ENCODE measurements around the gene IFITM1.
"Not testable (repeated sequence)": the region's sequence is repeated elsewhere in the genome, so short reads cannot be mapped to it uniquely, and the experiment has no call there.

Gene IFITM1

DNA sequence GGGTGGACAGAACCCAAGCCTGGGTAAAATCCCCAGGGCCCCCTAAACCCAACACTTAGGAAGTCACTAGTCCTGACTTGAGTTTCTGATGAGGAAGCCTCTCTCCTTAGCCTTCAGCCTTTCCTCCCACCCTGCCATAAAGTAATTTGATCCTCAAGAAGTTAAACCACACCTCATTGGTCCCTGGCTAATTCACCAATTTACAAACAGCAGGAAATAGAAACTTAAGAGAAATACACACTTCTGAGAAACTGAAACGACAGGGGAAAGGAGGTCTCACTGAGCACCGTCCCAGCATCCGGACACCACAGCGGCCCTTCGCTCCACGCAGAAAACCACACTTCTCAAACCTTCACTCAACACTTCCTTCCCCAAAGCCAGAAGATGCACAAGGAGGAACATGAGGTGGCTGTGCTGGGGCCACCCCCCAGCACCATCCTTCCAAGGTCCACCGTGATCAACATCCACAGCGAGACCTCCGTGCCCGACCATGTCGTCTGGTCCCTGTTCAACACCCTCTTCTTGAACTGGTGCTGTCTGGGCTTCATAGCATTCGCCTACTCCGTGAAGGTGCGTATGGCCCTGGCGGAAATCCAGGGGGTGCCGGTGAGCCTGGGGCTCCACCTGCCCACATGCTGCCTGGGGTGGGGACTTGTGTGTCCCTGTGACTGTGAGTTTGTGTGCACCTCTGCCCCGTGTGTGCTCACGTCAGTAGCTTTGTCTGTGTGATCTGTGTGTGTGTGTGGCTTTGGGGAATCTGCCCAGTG, at the start of gene IFITM1:
Gene IFITM1 (plus strand): TSS at position 254 of the 767 bp plus-strand sequence. CDS start 131 bp downstream, at position 385.
- no peak for DNase-seq (ENCODE audit: low read depth)

DNA sequence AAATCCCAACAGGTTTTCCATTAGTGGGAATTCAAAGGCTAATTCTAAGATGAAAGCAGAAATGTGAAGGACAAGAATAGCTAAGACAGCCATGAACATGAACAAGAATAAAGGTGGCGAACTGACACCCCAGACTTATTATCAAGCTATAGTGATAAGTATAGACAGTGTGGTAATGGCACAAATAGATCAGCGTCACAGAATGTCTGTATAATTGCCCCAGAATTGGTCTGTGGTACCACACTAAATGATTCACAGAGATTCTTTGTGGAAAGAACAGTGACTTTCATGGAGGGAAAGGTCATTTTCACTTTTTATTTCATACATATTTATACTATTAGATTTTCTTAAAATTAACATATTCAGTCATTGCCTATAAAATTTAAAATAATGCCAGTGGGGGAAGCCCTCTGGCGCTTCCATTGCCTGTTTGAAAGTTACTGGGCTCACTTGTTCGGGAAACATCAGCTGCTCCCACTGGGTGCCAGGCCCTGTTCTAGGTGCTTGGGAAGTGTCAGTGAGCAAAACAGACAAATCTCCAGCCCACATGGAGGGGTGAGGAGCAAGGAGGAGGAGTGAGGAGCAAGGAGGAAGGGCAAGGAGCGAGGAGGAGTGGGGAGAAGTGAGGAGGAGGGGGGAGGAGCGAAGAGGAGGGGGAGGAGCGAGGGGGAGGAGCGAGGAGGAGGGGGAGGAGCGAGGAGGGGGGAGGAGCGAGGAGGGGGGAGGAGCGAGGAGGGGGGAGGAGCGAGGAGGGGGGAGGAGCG, 47.0 kb upstream of the IFITM1 start:
- no peak for DNase-seq (ENCODE audit: low read depth)

DNA sequence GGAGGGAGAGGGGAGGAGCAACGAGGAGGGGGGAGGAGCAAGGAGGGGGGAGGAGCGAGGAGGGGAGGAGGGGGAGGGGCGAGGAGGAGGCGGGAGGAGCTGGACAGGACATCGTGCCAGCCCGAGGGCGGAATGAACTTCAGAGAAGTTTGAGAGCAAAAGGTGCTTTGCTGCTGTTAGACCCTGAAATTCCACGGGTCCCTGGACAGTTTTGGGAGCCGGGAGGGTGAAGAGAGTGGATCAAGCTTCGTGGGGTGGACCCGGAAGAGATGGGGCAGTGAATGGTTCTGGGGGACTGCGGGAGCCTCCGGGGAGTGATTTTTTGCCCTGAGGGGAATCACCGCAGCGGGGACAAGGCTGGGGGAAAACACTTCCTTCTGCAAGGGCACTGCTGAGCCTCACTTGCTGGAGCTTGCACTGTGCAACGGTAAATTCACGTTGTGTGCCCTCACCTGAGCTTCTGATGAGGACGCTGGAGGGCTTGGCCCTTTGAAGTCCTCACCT, 46.3 kb upstream of the IFITM1 start:
- DNase-seq (ENCODE audit: low read depth) = no peak

DNA sequence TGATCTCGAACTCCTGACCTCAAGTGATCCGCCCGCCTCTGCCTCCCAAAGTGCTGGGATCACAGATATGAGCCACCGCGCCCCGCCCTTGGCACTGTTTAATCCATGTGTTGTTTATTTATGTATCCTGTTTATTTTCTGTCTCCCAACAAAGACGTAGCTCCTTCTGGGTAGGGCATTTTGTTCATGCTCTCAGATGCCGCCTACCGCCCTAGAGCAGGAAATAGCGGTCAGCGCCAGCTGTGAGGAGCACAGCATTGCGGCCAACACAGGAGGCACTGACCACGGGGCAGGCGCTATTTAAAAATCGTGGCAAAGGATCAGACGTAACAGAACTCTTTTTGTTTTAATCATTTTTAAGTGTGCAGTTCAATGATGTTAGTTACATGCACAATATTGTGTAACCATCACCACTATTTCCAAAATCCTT, 45.1 kb upstream of the IFITM1 start:
- DNase-seq (ENCODE audit: low read depth) = not testable (repeated sequence)

DNA sequence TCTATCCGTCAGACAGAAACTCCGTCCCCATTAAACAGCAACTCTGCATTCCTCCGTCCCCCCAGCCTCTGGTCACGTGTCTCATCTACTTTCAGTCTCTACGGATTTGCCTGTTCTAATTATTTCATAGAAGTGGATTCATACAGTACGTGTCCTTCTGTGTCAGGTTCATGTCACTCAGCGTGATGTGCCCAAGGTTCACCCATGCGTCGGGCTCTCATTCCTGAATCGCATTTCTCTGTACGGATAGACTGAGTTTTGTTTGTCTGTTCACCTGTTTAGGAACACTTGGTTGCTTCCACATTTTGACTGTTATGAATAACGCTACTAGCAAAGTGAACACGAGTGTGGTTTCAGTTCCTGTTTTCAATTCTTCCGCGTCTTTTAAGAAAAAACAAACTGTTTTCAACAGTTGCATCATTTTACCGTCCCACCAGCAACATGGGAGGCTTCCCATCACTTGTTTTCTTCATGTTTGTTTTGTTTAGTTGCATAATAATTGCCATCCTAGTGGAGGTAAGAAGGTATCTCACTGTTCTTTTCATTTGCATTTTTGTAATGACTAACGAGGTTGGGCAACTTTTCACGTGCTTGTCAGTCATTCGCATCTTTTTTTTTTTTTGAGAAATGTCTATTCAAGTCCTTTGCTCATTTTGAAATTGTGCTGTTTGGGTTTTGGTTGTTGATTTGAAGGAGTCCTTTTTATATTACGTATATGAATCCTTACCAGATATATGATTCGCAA, 44.5 kb upstream of the IFITM1 start:
- no peak for DNase-seq (ENCODE audit: low read depth)

DNA sequence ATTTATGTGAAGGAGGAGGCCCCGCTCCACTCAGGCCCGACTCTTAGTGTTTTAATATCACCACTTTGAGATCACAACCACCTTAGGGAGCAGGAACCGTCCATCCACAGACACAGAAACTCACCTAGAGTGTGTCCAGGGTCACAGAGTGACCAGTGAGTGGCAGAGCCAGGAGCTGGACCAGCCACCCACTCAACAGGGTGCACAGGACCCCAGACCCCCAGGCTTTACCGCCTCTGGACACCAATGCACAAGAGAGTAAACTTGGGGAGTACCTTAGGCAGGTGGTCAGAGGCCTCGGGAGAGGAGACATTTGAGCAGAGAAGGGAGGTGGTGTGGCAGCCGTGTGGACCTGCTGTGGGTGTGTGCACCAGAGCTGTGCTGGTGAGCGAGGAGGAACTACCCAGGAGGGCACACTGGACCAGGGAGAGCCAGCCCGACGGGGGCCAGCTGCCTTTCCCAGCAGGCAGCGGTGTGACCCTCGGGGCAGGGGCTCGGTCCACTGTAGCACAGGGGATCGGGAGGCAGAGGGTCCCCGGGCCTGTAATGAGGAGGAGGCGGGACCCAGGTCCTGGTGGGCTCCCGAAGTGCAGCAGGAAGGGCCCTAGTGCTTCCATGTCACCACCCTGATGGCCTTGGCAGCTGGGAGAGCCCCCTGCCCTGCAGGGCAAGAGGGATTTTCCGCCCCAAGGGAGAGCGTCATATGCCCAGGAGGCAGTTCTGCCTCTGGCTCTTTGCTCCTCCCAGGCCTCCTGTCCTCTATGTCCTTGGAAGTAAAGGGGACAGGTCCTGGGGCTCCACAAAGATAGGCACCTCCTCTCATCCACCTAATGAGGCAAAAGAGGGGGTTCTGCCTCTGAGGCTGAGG, 43.2 kb upstream of the IFITM1 start:
- DNase-seq (ENCODE audit: low read depth) = no peak

DNA sequence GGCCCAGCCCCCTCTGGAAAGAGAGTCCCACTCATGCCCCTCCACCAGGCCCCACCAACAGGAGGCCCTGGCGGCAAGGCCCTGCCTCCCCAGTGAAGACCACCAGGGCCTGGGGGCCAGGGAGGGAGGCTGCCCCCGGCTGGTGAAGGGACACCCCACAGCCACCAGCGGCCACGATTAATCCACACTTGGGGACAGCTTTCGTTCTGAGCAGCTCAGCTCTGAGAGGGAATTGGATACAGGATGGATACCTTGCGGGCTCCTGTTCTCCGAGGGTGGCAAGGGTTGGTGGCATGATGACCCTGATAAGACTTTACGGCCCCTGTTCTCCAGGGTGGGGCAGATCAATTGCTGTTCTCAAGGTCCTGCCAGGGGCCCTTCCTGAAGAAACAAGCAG, 42.5 kb upstream of the IFITM1 start:
- DNase-seq (ENCODE audit: low read depth) = no peak

DNA sequence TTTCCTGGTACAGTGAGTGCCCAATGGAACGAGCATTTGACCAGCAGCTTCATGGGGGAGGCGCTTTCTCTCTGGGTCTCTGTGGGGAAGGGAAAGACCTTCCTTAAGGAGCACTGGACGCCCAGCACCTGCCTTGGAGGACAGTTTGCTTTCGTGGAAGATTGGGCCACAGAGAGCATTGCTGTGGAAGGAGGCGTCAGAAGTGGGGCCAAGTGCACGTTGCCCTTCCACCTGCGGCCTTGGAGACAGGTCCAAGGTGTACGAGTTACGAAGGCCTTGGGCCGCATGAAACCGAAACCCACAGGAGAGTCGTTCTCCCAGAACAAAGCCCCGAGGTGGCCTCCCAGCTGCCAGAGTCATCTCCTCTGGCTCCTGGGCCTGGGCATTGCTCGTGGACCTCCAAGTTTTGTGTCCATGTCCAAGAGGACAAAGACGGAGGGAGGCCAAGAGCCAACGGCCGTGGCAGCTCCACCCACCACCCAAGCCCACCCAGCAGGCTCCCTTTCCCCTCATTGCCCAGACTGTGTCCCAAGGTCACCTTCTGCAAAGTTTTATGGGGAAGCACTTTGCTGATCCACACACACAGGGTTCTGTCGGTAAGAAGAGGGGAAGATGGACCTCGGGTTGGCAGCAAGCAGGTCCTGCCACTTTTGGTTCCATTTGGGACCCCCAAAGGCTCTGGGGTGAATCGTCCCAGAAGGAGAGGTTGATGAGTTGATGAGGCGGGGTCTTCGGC, 41.5 kb upstream of the IFITM1 start:
- DNase-seq (ENCODE audit: low read depth) = no peak

DNA sequence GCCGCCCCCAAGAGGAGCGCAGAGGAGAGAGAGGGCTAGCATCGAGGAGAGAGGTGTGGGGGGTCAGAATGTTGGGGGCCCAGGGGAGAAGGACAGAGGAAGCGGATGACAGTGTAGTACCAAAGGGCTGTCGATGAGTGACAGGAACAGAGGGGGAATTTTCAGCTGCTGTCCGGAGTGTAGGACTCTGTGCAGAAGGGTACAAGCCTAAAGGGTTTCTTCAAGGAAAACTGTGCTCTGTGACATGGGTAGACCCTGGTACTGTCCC, 41.0 kb upstream of the IFITM1 start:
- DNase-seq (ENCODE audit: low read depth) = no peak

DNA sequence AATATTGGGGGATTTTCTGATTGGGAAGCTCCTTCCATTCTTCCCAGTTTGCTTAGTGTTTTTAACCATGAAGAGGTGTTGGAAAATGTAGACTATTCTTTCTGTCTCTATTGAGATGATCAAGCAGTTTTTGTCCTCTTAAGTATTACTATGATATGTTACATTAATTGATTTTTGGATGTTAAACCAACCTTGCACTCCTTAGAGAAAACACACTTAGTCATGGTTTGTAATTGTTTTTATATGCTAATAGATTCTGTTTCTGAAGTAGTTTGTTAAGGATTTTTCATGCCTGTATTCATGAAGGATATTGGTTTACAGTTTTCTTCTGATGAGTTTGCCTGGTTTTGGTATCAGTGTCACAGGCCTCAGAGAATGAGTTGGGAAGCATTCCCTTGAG, 37.6 kb upstream of the IFITM1 start:
- no peak for DNase-seq (ENCODE audit: low read depth)

DNA sequence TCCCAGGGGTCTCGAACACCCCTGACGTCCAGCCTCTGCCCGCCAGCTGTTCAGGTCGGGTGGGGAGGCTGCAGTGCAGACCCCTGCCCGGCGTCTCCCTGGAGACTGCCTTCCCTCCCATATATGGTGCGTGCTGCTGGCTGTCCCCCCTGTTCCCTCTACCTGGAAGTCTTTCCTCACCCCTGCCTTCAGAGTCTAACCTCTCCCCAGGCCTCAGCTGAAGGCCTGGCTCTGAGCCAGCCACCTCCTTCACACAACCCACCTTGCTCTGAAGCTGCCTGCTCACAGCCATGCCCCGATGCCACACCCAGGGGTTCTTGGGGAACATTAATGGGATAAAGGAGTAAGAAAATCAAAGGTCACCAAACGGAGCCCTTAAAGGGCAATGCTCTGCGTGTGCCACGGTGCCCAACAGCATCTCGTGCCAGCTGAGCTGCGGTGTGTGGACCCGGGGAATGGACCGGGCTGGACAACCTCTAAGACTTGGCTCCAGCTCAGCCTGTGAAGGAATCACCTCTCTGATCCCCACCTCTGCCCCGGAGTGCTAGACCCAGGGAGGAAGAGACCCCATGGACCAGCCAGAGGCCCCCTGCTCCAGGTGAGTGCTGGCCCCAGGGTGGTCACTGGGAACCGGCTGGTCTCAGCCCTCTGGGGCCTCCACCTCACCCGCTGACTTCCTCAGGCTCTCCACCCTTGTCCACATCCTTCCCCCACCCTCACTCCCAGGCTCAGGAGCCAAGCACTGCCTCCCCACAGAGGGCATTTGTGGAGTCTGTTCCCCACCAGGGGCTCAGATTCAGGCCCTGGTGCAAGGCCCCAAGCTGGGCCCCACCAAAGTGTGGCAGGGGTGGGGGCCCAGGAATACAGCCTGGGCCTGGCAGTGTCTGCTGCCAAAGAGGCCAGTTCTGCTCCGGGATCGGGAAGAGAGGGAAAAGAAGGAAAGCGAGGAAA, 35.6 kb upstream of the IFITM1 start, which contains the start of gene NLRP6:
Gene NLRP6 (plus strand): TSS at position 407 of the 951 bp plus-strand sequence. CDS start 163 bp downstream, at position 570.
- no peak for DNase-seq (ENCODE audit: low read depth)

DNA sequence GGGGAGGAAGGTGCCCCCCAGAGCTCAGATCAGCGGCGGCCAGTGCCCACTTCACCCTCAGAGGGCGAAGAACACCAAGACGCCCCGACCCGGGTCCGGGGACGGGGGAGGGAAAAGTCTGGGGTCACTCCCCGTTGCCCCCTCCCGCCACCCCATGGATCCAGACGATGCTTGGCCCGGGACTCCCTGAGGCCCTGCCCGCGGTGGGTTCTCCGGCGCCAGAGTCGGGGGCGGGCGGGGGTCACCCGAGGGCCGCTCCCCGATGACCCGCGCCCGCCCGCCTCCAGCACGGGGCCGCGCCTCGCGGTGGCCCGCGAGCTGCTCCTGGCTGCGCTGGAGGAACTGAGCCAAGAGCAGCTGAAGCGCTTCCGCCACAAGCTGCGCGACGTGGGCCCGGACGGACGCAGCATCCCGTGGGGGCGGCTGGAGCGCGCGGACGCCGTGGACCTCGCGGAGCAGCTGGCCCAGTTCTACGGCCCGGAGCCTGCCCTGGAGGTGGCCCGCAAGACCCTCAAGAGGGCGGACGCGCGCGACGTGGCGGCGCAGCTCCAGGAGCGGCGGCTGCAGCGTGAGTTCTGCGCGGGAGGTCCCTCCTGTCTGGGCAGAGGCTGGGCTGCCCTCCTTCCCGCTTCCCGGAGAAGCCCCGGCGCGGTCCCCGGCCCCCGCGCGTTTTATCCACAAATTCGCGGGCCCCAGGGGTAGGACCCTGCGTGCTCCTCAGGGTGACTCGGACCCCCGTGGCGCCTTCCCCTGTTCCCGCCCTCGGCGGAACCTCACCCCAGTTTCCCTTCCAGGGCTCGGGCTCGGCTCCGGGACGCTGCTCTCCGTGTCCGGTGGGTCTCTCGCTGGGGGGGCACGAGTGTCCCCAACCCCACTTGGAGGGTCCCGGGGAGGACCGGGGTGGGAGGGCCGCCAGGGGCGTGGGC, 34.5 kb upstream of the IFITM1 start:
- no peak for DNase-seq (ENCODE audit: low read depth)

DNA sequence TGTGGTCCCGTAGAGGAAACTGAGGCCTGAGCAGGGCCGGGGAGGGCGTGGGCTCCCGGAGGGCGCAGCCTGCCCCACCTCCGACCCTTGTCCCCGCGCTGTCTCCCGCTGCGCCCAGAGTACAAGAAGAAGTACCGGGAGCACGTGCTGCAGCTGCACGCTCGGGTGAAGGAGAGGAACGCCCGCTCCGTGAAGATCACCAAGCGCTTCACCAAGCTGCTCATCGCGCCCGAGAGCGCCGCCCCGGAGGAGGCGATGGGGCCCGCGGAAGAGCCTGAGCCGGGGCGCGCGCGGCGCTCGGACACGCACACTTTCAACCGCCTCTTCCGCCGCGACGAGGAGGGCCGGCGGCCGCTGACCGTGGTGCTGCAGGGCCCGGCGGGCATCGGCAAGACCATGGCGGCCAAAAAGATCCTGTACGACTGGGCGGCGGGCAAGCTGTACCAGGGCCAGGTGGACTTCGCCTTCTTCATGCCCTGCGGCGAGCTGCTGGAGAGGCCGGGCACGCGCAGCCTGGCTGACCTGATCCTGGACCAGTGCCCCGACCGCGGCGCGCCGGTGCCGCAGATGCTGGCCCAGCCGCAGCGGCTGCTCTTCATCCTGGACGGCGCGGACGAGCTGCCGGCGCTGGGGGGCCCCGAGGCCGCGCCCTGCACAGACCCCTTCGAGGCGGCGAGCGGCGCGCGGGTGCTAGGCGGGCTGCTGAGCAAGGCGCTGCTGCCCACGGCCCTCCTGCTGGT, 33.7 kb upstream of the IFITM1 start:
- no peak for DNase-seq (ENCODE audit: low read depth)

DNA sequence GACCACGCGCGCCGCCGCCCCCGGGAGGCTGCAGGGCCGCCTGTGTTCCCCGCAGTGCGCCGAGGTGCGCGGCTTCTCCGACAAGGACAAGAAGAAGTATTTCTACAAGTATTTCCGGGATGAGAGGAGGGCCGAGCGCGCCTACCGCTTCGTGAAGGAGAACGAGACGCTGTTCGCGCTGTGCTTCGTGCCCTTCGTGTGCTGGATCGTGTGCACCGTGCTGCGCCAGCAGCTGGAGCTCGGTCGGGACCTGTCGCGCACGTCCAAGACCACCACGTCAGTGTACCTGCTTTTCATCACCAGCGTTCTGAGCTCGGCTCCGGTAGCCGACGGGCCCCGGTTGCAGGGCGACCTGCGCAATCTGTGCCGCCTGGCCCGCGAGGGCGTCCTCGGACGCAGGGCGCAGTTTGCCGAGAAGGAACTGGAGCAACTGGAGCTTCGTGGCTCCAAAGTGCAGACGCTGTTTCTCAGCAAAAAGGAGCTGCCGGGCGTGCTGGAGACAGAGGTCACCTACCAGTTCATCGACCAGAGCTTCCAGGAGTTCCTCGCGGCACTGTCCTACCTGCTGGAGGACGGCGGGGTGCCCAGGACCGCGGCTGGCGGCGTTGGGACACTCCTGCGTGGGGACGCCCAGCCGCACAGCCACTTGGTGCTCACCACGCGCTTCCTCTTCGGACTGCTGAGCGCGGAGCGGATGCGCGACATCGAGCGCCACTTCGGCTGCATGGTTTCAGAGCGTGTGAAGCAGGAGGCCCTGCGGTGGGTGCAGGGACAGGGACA, 32.9 kb upstream of the IFITM1 start:
- DNase-seq (ENCODE audit: low read depth) = no peak

DNA sequence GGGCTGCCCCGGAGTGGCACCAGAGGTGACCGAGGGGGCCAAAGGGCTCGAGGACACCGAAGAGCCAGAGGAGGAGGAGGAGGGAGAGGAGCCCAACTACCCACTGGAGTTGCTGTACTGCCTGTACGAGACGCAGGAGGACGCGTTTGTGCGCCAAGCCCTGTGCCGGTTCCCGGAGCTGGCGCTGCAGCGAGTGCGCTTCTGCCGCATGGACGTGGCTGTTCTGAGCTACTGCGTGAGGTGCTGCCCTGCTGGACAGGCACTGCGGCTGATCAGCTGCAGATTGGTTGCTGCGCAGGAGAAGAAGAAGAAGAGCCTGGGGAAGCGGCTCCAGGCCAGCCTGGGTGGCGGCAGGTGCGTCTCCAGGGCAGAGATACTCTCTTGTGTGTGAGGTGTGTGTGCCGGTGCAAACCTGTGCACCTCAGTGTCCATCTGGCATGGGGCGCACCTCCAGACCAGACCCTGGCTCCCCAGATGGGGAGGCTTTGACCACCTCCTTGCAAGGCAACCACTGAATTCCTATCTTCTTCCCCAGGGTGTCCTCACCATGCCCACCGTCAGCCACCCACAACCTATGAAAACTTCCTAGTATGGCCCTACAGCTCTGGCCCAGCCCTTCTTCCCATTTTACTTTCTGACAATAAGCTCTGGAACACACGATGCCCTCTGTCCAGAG, 32.2 kb upstream of the IFITM1 start:
- DNase-seq (ENCODE audit: low read depth) = no peak

DNA sequence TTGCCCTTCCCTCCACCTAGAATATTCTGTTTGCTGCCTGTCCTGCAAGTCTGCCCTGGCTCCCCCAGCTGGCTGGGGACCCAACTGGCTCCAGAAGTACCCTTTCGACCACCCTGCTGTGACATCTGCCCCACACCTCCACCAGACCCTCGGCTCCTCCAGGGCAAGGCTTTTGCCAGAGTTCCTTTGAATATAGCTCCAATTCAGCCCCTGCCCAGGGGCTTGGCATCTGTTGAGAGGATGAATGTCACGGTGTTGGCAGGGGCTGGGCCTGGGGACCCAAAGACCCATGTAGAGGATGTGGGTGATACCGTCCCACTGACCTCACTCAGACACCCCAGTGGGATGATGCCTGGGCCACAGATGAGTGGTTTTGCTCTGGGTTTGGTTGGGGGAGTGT, 31.7 kb upstream of the IFITM1 start:
- no peak for DNase-seq (ENCODE audit: low read depth)
